ENCODE results near the gene POLR3C.
"Not testable (repeated sequence)": the region's sequence is repeated elsewhere in the genome, so short reads cannot be mapped to it uniquely, and the experiment has no call there.

POLR3C gene

GRCh38 chr1:145824499-145824842 lies 471 bp downstream of the POLR3C start:
- no peak for FAIRE-seq

GRCh38 chr1:145826030-145826429 lies 2.0 kb downstream of the POLR3C start:
- FAIRE-seq = no peak

DNA sequence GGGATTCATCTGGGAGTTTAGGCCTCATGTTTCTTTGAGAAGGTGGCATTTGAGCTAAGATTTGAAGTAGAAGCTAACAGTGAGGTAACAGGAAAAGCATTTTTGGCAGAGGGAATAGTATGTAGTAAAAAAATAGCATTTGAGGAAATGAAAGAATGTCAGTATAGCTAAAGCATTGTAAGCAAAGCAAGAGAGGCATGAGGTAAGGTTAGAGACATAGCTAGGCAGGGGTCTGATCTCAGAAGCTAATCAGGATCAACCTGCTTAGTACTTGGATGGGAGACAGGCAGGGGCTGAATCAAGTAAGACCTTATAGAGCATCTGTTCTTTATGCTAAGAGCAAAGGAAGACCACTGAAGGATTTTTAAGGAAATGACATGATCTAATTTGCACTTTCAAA lies 4.0 kb downstream of the POLR3C start:
- no peak for FAIRE-seq

GRCh38 chr1:145828367-145829026 lies 4.5 kb downstream of the POLR3C start:
- no peak for FAIRE-seq

GRCh38 chr1:145830810-145831209 lies 6.8 kb downstream of the POLR3C start:
- FAIRE-seq = not testable (repeated sequence)

DNA sequence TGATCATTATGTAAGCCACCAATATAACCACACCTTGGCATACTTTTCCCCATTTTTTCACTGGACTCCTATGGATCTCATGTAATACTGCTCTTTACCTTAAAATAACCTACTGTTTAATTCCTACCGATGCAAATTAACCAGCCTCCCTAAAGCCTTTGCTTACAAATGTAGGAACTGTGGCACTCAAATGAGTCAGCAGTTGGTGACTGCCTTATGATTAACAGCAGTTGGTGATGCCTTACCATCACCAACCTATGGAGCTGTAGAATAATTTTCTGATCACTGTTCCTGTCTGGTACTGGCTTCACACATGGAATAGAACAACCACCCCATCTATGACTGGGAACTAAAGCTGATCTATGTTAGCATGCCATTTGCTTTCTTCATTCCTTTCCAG lies 13.7 kb downstream of the POLR3C start:
- FAIRE-seq = no peak

GRCh38 chr1:145843031-145843430 lies 19.0 kb downstream of the POLR3C start:
- no peak for FAIRE-seq

- no peak for FAIRE-seq
Measured at GRCh38 chr1:145845144-145845513, 21.1 kb downstream of the POLR3C start.

GRCh38 chr1:145845514-145846161 lies 21.6 kb downstream of the POLR3C start, which contains the start of gene NUDT17:
NUDT17 (plus strand) TSS chr1:145845630; CDS start chr1:145845641, 11 bp downstream.
- no peak for FAIRE-seq

GRCh38 chr1:145846201-145846612 lies 22.2 kb downstream of the POLR3C start:
- no peak for FAIRE-seq

GRCh38 chr1:145847827-145848226 lies 23.8 kb downstream of the POLR3C start:
- no peak for FAIRE-seq

- FAIRE-seq = no peak
Measured at GRCh38 chr1:145849356-145850160, 25.6 kb downstream of the POLR3C start.

DNA sequence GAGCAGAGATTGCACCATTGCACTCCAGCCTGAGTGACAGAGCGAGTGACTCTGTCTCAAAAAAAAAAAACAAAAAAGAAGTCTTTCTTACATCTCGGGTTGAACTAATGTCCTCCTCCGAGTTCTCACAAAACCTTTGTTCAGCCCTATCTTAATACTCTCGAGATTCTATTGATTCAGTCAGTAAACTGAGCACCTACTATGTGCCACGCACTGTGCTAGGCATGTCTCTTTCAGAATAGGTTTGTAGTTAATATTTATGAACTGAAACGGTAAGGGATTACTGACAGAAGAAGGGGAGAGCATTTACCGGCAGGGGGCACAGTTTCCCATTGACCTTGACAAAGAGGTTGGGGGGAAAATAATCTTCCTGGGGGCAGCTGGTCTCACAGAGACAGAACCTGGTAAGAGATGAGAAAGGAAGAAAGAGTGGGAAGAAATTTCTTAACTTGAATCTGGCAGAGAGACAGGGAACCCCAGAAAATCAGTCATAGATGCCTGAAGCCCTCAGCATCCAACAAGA lies 31.5 kb downstream of the POLR3C start:
- FAIRE-seq = peak; percentile 5

DNA sequence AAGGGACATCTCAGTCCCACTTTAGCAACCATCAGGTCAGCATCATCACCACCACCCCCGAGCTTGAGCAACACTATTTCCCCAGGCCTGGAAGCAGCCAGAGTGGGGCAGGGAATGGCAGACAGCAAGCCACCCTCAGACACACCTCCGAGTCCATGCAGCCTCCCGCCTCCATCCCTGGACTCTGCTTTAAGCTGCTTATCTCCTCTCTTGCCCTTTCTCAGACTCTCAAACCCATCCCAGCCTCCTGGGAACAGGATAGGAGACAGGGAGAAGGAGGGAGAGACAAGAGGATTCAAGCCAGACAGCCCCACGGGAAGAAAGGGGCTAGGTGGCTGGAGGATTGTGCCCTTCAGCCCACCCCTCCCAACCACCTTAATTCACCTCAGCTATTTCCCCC lies 33.2 kb downstream of the POLR3C start:
- no peak for FAIRE-seq

GRCh38 chr1:145858238-145858900 lies 34.4 kb downstream of the POLR3C start:
- no peak for FAIRE-seq

- FAIRE-seq = no peak
Measured at GRCh38 chr1:145858901-145859490, 35.0 kb downstream of the POLR3C start, which contains the start of gene PIAS3. PIAS3 (minus strand) TSS chr1:145859081; CDS start chr1:145858990, 91 bp downstream.

- peak; percentile 81 for FAIRE-seq
Measured at GRCh38 chr1:145859491-145860023, 35.6 kb downstream of the POLR3C start.

GRCh38 chr1:145863282-145864018 lies 39.5 kb downstream of the POLR3C start:
- FAIRE-seq = no peak

GRCh38 chr1:145868232-145868631 lies 44.2 kb downstream of the POLR3C start:
- FAIRE-seq = peak; percentile 64

- FAIRE-seq = no peak
Measured at GRCh38 chr1:145871994-145872924, 48.3 kb downstream of the POLR3C start.
